Activated T-cell treated with anti-CD3 and anti-CD28 coated beads for 48 hours (primary cell): ENCODE data around the gene SPRED3.
A peak's percentile ranks its signal among the peaks of the same experiment; 100 is the strongest.

Experiments
- DNase-seq: peaks from one replicate; pipeline ENCODE4 v3.0.0-alpha.2; 2020; ENCODE audit warnings: low read depth

The SPRED3 gene

DNA sequence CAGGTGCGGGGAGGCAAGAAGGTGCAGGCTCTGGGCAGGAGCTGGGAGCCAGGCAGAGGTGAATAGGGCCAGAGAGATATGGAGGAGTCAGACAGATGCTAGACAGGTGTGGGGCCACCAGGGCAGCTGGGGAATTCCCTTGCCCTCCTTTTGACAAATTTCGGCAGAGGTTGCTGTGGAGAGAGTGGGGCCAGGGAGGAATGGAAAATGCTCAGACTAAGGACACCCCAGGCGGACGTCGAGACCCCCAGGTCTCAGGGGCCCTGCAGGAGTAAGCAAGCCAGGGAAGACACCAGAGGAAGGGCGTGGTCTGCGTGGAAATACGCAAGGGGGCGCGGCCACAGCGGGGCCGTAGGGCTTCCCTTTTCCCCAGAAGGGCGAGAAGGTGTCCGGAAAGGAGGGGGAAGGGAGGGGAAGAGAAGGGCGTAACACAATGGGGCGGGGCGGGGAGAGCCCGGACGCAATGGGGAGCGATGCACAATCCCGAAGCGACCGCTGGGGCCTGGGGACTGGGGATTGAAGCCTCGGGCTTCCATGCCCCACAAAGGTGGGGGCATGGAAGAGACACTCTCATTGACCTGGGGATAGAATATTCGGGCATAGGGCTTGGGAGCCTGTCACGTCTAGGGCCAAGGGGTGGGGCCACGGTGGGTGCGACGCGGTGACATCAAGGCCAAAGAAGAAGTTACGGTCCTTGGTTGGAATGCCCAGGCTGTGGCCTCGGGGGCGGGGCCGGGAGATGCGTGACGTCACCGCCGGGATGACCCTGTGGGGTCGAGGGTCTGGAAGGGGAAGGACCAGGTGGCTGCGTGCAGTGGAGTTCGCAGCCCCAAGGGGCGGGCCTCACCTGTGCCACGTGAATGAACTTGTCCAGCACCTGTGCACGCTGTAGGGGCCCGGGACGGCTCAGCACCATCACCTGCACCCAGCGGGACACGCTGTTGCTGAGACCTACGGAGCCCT is 29.3 kb downstream of the SPRED3 start:
- peak; percentile 57 for DNase-seq

DNA sequence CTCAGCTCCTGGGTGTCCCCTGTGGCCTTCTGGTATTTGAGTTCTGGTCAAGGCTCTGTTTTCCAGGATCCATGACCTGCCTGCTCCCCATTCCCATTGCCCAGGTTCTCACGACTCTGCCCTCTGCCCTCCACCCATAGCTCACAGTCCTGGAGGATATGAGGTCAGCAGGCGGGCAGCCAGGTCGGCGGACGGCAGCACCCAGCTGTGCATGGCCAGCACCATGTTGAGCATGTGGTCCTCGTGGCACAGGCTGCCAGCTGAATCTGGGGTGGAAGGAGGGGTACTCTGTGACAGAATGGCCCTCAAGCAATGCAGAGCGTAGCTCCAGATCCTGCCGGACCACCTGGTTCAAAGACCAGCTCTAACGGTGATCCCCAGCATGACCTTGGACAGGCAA is 32.4 kb downstream of the SPRED3 start:
- DNase-seq, result no peak

DNA sequence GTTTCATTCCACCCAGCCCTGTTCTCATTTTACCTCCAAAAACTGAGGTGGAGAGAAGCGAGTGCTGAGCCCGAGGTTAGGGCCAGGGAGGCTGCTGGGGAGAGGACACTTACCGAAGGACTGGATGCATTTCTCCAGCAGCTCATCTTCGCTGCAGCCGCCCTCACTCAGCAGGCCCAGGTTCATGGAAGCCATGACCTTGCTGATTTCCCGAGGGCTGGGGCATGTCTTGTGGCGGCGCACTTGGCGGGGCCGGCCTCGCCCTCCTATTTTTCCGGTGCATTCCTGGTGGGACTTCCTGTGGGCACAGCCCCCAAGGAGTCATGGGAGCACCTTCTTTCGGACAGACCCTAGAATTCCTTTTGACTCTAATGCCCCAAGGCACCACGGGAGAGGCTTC is 33.4 kb downstream of the SPRED3 start:
- no peak for DNase-seq

DNA sequence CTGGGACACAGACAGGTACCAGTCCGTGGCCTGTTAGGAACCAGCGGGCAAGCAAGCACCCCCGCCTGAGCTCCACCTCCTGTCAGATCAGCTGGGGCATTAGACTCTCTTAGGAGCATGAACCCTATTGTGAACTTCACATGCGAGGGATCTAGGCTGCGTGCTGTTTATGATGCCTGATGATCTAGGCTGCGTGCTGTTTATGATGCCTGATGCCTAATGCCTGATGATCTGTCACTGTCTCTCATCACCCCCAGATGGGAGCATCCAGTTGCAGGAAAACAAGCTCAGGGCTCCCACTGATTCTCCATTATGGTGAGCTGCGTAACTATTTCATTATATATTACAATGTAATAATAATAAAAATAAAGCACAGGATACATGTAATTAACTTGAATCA is 33.9 kb downstream of the SPRED3 start:
- no peak for DNase-seq

DNA sequence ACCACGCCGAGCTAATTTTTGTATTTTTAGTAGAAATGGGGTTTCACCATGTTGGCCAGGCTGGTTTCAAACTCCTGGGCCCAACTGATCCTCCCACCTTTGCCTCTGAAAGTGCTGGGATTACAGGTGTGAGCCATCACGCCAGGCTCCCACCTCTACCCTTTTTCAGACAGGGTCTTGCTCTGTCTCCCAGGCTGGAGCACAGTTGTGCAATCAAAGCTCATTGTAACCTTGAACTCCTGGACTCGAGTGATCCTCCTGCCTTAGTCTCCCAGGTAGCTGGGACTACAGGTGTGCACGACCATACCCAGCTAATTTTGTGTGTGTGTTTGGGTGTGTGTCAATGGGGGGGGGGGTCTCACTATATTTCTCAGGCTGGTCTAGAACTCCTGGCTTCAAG is 35.8 kb downstream of the SPRED3 start:
- DNase-seq, result no peak

DNA sequence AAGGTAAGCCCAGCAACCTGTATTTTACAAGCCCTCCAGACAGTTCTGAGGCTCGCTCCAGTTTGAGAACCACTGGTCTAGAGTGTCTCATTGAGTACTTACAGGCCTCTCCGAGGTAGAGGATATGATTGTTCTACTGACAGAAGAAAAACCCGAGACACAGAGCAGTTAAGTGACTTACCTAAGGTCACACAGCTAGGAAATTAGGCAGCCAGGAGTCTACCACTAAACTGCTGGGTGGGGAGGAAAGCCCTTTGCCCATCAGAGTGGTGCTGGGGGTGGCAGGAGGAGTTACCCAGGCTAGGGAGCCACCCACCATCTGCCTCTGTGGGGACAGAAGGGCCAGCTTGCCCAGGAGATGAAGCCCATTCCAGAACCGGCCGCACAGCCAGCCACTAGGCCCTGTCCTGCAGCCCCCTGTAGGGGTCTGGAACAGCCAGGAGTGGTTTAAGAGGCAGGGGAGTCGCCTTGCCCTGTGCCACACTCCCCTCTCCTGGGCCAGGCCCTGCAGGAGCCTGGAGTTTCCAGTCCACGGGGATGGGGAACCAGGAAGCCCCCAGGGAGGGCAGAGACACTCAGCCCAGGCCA is 36.8 kb downstream of the SPRED3 start:
- DNase-seq, result no peak

DNA sequence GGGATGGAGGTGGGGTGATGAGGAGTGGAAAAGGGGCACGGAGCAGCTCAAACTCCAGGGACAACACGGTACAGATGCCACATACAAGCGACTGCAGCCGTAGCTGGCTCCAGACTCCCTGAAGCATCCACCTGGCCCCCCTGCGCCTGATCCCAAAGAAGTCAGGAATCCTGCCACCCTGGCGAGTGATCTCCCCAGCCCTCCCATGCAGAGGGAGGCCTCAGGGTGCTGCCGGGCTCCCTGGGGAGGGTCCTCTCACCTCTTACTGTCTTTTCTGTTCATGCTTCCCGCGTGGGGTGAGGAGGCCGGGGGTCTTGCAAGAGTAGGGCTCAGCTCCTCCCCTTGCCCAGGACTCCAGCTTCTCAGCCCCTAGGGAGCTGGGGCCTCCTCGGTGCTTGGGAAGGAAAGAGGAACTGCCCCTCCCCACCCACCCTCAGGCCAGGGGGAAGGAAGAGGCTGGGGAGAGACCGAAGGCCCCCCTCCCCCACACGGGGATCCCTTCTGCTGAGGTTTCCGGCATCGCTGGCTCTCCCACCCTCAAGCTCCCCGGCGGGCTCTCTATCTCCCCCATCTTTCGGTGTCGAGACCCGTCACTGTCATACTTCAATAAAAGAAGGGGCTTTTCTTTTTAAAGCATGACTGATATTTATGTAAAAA is 37.4 kb downstream of the SPRED3 start, which contains the start of gene RASGRP4:
TSS of gene RASGRP4 (minus strand) at position 410 of the 657 bp plus-strand sequence. CDS start at position 282, 128 bp downstream.
- peak; percentile 53 for DNase-seq

DNA sequence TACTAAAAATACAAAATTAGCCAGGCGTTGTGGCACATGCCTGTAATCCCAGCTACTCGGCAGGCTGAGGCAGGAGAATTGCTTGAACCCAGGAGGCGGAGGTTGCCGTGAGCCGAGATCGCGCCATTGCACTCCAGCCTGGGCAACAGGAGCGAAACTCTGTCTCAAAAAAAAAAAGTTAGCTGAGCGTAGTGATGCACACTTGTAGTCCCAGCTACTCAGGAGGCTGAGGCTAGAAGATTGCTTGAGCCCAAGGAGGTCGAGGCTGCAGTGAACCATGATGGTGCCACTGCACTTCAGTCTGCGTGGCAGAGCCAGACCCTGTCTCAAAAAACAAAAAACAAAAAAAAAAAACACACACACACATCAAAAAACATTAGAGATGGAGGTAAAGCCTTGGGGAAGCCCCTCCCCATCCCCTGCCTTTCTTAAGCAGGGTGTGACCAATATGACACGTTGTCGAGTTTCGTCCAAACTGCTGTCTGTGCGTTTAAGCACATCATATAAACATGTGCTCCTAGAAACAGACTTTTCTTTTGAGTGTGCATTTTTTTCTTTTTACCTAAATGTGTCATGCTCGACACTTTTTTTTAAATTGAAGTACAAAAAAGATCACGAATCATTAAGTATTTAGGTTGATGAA is 38.7 kb downstream of the SPRED3 start:
- DNase-seq, result peak; percentile 31

DNA sequence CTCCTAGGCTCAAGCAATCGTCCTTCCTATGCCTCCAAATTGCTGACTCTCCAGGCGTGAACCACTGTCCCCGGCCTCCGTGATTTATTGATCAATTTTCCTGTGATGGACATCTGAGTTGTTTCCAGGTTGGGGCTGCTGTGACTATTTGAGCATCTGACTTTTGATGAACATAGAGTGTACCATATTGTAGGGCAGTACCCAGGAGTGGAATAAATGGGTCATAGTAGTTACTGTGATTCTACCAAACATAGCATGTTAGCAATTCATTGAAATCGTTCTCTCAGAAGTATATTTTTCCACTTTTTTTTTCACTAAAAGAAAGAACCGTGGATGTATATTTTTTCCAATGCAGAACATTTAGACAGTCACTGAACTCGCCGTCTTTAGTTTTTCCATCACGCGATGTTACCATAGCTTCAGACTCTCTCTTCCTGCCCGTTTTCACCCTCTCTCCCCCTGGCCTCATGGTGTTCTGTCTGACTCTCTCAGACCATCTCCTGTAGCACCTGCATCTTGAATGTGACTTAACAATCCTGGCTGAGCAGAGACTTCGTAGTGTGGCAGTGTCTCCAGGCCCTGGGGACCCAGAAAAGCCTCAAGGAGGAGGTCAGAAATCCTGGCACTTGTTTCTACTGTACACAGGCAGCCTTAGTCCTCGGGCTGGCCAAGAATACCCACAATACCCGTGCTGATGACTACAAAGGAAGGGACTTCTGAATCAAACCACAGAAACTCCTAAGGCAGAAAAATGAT is 40.7 kb downstream of the SPRED3 start:
- no peak for DNase-seq

DNA sequence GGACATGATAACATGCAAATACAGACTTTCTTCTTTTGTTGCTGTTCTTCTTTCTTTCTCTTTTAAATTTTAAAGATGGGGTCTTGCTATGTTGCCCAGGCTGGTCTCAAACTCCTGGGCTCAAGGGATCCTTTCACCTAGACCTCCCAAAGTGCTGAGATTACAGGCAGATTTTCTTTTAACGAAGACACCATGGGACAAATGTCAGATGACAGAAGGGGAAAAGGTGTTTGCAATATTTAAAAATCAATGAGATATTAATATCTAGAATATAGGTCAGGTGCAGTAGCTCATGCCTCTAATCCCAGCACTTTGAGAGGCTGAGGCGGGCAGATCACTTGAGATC is 41.3 kb downstream of the SPRED3 start:
- DNase-seq, result no peak

DNA sequence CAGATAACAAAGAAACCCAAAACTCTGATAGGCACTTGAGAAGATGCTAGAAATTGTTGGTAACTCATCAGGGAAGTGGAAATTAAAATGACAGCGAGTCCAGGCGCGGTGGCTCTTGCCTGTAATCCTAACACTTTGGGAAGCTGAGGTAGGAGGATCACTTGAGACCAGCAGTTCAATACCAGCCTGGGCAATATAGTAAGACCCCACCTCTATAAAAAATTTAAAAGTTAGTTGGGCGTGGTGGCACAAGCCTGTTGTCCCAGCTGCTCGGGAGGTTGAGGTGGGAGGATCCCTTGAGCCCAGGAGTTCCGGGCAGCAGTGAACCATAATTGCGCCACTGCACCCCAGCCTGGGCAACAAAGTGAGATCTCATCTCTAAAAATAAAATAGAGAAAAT is 42.4 kb downstream of the SPRED3 start:
- no peak for DNase-seq

DNA sequence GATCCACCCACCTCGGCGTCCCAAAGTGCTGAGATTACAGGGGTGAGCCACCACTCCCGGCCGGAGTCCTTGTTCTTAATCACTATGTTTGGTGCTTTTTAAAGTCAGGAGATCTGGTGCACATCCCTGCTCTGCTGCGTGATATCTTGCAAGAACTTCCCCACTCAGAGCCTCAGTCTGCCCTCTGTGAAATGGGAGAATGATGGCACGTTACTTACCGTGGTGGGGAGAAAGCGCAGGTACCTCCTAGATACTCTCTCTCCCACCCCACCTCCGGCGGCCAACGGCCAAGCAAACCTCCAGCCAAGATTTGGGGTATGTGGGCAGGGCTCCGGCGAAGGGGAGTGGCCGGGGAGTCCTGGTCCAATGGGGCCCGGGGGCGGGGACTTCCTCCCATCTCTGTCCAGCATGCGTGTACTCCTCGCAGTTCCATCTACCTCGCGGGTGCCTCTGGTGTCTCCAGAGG is 44.8 kb downstream of the SPRED3 start, which contains the start of gene RYR1:
TSS of gene RYR1 (plus strand) at position 424 of the 466 bp plus-strand sequence. CDS start 139 bp downstream, outside the sequence.
- DNase-seq, result peak; percentile 57

DNA sequence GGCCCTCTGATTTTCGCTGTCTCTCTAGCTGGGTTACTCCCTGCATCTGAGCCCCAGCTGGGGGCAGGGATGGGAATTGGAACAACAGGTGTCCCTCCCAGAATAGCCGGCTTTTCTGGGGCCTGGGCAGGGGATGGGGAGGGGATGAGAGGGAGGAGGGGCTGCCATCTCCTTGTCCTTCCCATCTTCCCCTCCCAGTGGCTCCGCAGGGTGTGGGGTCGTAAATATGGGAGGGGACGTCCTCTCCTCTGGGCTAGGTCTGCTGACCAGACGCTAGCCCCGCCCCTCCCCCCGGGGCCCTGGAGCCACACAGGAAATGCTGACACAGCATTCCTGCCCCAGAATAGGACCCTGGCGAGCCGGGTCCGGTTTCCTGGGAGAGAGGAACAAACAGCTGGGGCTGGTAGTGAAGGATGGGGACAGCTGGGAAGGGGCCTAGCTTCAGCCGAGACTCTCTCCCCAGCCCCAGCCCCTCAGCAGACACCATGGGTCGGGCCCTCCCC is 46.1 kb downstream of the SPRED3 start:
- DNase-seq, result no peak

DNA sequence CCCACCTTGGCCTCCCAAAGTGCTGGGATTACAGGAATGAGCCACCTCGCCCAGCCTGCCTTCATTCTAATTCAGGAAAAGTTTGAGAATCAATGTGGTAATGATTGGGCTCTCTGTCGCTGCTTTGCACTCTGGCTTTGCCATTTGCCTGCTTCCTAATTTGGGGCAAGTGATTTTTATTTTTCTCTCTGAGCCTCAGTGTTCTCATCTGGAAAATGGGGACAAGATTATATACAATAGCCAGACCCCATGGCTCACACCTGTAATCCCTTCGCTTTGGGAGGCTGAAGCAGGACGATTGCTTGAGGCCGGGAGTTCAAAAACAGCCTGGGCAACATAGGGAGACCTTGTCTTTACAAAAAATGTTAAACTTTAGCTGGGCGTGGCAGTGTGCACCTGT is 48.8 kb downstream of the SPRED3 start:
- DNase-seq, result no peak

DNA sequence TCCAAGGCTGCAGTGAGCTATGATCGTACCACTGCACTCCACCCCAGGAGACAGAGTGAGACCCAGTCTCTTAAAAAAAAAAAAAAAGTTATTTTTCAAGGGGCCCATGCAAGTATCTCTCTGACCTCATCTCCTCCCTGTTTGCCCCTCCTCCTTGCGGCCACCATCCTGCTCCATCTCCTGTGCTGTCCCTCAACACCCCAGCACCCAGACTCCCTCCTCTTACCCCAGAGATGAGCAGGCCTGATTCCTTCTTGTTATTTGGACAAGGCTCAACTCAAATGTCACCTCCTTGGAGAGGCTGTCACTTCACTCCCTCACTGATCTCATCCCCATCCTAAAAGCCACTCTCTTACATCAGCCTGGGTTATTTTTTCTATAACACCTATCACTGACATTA is 49.4 kb downstream of the SPRED3 start:
- DNase-seq, result no peak

DNA sequence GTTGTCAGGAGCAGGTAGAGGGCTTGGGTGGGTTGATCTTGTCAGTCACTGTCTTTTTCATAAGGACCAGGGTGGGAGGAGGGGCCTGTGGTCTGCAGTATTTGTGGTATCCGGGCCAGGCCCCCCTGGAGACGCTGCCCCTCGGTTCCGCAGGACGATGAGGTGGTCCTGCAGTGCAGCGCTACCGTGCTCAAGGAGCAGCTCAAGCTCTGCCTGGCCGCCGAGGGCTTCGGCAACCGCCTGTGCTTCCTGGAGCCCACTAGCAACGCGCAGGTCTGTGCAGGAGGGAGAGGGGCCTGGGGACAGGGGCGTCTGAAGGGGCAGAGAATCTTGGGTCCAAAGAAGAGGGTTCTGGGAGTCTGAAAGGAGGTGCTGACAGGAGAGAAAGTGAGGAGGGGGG is 52.1 kb downstream of the SPRED3 start:
- DNase-seq, result no peak

DNA sequence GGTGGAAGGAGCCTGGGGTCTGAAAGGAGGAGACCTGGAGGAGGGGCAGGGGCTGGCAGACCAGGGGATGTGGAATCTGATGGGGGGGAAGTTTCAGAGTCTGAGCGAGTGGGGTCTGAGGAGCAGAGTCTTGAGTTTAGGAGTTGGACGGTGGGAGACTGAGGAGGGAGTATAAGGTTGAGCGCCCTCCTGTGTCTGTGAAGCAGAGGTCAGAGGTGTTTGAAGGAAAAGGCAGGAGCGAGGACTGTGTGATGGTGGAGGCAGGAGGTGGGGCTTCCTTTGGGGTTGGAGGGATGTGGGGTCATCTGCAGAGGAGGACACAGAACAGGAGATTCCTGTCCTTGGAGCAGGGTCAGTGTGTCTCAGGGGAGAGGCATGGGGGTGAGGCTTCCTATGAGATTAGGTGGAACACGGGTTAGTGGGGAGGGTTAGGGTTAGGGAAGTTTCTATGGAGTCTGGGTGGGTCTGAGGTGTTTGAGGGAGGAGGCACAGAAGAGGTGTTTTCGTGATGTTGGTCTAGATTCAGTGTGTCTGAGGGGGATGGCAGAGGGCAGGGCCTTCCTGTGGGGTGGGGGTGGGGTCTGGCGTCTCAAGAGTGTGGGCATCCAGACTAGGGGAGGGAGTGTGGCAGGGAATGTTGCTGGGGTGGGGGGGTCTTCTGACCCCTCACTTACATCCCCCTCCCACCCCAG is 53.3 kb downstream of the SPRED3 start:
- DNase-seq, result no peak

DNA sequence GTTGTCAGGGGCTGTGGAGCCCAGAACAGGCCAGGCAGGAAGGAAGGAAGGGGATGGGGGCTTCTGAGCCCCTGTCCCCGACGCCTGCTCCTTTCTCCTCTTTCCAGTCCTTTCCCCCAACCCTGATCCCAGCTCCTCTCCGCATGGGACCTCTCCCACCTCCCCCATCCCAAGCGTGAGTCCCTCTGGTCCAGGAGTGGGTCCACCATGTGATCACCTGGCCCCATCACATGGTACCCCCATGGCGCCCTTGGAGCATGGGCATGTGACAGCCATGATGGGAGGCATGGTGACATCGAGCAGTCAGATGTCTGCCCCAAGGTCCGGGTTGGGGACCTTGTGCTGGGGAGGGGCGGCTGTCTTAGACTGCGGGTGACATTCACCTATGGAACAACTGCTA is 54.2 kb downstream of the SPRED3 start:
- no peak for DNase-seq

DNA sequence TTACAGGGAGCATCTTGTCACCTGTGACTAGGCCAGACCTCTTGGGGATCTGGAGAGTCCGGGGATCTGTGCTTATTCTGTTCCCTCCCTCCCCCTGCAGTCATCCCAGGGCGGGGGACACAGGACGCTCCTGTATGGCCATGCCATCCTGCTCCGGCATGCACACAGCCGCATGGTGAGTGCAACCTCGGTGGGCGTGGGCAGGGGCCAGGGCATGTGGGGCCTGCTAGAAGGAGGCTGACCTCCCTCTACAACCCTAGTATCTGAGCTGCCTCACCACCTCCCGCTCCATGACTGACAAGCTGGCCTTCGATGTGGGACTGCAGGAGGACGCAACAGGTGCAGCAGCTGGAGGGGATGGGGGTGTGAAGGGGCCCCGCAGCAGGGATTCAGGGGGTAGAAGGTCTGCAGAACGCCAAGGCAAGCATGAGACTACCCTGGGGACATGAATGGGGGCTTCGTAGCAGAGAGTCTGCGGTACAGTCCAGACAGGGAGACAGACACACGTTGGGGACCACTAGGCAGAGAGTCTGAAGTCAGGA is 55.0 kb downstream of the SPRED3 start:
- DNase-seq, result no peak

DNA sequence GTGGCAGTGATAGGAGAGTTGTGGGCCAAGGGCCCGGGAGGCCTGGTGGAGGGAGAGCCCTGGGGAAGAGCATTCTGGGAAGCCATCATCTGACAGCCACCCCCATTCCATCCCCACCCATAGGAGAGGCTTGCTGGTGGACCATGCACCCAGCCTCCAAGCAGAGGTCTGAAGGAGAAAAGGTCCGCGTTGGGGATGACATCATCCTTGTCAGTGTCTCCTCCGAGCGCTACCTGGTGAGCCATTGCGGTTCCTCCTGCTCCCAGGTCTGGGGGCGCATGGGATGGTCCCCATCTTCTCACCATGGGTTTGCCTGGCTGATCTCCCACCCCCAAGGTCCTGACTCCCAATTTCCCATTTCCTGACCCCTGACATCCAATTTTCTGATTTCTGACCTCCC is 55.5 kb downstream of the SPRED3 start:
- no peak for DNase-seq
